Measurements from ENCODE around the gene ELOB.

The ELOB gene

DNA sequence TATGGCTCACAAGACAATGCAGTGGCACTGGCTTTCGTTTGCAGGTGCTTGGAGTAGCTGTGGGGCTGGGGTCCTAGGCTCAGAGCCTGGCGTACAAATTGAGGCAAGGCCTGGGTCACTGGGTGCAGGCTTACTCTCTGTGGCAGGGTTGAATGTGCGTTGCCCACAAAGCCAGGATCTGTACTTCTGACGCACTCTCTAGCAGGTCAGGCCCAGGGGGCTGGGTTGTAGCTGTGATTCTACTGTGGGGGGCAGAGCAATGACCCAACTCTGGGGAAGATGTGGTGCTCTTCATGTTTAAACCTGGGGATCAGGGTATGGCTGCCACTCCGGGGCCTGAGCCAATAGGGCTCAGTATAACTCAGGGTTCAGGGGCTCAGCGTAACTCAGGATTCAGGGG is 33.6 kb upstream of the ELOB start:
- DNase-seq (ENCODE audit: low spot score): no peak

DNA sequence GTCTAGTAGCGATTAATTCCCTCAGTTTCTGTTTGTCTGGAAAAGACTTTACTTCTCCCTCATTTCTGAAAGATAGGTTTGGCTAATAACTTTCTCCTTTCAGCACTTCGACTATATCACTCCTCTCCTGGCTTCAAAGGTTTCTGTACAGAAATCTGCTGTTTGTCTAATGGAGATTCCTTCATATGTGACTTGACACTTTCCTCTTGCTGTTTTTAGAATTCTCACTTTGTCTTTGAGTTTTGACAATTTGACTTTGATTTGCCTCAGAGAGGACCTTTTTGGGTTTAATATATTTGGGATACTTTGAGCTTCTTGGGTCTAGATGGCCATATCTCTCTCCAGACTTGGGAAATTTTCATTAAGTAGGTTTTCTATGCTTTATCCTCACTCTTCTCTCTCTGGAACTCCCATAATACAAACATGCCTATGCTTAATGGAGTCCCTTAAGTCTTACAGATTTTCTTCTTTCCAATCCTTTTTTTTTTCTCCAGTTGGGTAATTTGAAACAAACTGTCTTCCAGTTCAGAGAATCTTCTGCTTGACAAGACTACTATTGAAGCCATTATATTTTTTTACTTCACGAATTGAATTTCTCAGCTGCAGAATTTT is 32.2 kb upstream of the ELOB start:
- DNase-seq (ENCODE audit: low spot score): no peak

DNA sequence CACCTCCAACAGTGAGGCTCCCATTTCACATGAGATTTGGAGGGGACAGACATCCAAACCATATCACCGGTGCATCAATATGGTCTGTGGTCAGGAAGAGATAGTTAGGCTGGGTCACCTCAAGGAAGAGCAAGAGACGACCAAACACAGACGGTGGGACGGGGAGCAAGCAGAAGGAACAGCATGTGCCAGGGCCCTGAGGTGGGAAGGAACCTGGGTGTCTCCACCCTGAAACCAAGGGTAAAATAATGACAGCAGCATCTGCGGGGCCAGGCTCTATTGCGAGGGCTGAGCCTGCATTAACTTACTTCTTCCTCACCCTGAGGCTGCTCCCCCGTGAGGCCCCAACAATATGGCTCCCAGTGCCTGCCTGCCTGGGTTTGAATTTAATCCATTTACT is 31.1 kb upstream of the ELOB start:
- DNase-seq (ENCODE audit: low spot score): no peak

DNA sequence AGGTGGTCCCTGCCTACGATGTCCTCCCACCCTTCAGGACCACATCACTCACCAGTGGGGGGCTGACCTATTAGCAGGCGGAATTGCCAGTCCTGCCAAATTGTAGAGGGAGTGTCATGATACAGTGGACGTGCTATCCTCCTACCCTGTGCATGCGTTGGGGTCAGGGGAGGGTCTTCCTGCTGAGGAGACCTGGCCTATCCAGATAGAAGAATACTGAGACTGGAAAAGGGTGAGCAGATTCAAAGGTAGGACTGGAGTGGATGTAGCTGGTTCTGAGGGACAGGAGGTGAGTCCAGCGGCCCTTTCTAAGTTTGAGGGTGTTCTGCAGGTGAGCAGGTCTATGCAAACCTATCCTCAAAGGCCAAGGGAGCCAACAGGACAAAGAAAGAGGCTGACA is 29.2 kb upstream of the ELOB start:
- DNase-seq (ENCODE audit: low spot score): no peak

DNA sequence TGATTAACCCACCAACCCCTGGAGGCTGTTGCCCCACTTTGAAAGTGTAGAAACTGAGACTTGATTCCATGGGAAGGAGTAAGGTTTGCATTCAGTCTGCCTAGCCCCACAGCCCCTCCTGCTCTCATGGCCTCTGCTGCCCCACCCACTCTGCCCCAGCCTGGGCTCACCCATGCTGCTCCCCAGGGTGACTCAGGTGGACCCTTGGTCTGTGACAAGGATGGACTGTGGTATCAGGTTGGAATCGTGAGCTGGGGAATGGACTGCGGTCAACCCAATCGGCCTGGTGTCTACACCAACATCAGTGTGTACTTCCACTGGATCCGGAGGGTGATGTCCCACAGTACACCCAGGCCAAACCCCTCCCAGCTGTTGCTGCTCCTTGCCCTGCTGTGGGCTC is 27.6 kb upstream of the ELOB start:
- no peak for DNase-seq (ENCODE audit: low spot score)

DNA sequence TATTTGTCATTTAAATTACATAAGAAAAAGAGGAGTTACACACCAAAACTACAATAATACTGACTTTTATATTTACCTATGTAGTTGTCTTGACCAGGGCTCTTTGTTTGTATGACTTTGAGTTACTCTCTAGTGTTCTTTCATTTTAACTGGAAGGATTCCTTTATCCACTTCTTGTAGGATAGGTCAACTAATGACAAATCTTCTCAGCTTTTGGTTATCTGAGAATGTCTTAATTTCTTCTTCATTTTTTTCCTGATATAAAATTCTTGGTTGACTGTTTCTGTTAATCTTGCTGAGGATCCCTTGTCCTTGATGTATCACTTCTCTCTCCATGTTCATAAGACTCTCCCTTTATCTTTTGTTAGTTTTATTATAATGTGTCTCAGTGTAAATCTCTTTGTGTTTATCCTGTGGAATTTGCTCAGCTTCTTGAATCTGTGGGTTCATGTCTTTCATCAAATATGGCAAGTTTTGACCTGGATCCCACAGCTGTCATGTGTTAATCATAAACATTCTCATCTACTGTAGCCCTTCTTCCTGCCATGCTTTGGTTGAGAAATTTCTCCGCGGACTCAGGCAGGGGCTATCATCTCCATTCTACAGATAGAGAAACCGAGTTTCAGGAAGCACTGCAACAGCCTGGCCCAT is 26.6 kb upstream of the ELOB start:
- DNase-seq (ENCODE audit: low spot score): no peak

DNA sequence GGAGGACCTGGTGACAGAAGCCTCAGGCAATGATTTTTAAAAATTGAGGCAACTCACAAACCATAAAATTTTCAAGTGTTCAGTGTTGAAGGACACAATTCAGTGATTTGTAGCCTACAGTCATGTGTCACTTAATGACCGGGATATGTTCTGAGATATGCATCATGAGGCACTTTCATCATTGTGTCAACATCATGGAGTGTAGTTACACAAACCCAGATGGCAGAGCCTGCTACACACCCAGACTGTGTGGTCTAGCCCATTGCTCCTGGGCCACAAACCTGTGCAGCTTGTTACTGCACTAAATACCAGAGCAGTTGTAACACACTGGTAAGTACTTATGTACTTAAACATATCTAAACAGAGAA is 22.8 kb upstream of the ELOB start:
- DNase-seq (ENCODE audit: low spot score): no peak

DNA sequence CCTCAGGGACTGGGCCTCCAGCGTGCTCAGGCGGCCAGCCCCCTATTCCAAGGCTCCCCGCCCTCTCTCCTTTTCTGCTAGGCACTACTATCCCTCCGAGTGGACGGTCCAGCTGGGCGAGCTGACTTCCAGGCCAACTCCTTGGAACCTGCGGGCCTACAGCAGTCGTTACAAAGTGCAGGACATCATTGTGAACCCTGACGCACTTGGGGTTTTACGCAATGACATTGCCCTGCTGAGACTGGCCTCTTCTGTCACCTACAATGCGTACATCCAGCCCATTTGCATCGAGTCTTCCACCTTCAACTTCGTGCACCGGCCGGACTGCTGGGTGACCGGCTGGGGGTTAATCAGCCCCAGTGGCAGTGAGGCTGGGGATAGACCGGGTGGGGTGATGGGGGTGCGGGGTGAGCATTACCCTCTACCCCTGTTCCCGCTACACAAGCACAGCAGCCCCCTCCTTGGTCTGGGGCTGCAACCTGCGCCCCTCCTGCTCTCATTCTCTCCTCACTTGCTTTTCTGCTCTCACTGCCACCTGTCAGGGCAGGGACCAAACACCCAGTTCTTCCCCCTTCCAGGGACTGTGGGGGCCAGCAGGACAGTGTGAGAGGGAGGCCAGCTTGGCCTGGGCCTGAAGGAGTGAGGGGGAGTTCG is 22.3 kb upstream of the ELOB start:
- DNase-seq (ENCODE audit: low spot score): no peak

DNA sequence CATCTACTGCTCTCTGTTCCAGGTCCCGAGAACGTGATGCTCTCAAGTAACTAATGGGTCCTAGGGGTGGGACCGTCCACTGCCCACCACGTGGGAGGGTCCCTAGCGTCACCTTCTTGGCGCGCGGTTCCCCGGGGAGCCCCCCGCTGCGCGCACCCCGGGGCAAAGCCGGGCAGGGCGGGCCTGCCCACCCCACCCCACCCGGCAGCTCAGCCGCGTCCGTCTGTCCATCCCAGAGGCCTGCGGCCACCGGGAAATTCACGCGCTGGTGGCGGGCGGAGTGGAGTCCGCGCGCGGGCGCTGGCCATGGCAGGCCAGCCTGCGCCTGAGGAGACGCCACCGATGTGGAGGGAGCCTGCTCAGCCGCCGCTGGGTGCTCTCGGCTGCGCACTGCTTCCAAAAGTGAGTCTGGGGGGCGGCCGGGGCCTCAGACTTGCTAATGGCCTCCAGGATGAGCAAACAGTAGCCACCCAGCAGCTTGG is 21.7 kb upstream of the ELOB start:
- DNase-seq (ENCODE audit: low spot score): no peak

DNA sequence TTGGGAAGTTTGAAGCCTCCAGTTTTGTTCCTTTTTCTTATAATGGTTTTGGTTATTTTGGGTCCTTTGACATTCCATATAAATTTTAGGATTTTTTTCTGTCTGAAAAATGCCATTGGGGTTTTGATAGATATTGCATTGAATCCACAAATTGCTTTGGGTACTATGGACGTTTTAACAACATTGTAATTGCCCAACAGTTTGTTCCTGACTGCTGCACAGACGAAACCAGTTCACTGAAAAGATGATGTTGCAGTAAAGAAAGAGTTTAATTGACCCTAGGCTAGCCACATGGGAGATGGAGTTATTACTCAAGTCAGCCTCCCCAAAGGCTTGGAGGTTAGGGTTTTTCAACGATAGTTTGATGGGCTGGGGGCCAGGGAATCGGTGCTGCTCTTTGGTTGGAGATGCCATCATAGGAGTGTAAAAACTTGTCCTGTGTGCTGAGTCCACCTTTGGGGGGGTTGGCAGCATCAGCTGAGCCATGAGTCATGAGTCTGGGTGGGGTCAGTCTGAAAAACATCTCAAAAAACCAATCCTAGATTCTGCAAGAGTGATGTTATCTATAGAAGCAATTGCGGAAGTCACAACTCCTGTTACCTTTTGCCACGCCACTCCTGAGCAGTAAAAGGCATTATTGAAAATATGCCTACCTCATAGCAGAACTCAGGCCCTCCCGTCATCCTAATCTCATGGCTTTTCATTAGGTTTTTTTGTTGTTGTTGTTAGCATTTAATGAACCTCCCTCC is 18.5 kb upstream of the ELOB start:
- DNase-seq (ENCODE audit: low spot score): no peak

DNA sequence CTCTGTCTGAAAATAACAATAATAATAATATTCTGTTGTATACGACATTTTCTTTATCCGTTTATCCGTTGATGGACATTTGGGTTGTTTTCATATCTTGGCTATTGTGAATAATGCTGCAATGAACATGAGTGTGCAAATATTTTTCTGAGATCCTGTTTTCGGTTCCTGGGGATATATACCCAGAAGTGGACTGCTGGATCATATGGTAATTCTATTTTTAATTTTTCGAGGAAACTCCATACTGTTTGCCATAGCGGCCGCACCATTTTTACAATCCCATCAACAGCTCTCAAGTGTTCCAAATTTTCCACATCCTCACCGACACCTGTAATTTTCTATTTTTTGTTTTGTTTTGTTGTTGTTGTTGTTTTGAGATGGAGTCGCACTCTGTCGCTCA is 15.9 kb upstream of the ELOB start:
- no peak for DNase-seq (ENCODE audit: low spot score)

DNA sequence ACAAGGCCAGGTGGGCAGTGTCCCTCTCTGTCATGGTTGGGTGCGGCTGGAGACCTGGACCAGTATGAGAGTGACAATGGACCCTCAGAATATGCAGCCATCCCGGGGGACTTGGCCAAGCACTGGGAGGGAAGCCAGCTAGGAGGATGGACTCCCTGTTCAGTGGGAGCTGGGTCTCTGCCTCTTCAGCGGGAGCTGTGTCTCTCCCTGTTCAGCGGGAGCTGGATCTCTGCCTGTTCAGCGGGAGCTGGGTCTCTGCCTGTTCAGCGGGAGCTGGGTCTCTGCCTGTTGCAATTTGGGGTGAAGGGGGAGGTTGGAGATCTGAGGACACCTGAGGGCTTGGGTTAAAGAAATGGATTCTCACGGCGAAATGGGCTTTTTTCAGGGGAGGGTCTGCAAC is 14.1 kb upstream of the ELOB start:
- DNase-seq (ENCODE audit: low spot score): no peak

DNA sequence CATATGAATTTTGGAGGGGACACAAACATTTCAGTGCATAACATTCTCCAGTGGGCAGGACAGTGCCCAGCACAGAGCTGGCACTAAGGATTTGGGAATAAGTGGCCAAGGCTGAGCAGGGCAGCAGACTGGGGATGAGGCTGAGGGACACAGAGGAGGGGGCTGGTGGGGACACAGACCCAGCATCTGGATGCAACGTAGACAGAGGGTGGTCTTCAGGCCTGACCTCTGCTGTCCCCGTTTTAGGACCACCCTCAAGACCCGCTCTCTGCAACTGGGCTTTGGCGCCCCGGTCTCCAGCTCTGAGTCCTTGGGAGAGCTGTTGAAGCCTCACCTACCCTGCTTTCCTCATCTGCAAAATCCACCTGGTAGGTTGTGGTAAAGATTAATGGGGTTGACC is 13.6 kb upstream of the ELOB start:
- no peak for DNase-seq (ENCODE audit: low spot score)

DNA sequence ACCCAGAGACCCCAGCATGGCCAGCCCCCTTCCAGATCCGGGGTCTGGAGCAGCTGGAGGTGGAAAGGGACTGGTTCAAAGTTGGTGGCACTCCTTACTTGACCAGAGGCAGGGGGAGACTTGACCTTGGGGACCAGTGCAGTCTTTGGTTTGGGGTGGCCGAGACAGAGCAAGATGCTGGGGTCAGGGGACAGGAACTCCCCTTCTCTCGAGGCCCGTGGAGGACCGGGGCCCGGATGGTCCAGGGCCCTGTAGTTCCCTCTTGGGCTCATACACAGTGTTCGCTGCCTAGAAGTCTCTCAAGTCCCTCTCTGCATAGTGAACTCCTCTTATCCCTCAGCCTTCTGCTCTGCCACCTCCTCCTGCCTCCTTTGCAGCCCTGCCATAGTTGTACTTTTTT is 10.9 kb upstream of the ELOB start:
- no peak for DNase-seq (ENCODE audit: low spot score)

DNA sequence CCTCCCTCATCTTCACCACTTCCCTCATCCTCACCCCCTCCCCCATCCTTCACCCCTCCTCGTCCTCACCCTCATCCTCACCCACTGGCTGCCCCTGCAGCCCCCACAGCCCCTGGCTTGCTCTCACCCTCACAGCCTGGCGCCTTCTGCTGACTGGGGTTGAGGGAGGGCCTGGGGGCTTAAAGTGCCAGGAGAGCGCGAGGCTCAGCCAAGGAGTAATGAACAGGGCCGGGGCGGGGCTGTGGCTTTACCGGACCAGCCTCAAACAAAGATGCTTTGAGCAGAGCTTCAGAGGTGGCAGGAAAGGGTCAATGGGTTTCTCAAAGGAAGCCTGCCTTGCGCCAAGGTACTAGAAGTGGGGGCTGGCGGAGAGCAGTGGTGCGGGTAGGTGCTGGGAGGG is 10.3 kb upstream of the ELOB start, which contains the start of gene PRSS33:
Gene PRSS33, minus strand, starts transcription at position 155 of the 400 bp plus-strand sequence. CDS start 1,013 bp downstream, outside the sequence.
- DNase-seq (ENCODE audit: low spot score): no peak

DNA sequence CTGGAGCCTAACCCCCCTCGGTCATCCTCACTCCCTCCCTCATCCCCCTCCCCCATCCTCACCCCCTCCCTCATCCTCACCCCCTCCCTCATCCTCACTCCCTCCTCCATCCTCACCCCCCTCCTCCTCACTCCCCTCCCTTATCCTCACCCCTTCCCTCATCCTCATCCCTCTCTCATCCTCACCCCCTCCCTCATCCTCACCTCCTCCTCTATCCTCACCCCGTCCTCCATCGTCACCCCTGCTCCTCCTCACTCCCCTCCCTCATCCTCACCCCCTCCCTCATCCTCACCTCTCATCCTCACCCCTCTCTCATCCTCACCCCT is 9.7 kb upstream of the ELOB start:
- DNase-seq (ENCODE audit: low spot score): no peak

DNA sequence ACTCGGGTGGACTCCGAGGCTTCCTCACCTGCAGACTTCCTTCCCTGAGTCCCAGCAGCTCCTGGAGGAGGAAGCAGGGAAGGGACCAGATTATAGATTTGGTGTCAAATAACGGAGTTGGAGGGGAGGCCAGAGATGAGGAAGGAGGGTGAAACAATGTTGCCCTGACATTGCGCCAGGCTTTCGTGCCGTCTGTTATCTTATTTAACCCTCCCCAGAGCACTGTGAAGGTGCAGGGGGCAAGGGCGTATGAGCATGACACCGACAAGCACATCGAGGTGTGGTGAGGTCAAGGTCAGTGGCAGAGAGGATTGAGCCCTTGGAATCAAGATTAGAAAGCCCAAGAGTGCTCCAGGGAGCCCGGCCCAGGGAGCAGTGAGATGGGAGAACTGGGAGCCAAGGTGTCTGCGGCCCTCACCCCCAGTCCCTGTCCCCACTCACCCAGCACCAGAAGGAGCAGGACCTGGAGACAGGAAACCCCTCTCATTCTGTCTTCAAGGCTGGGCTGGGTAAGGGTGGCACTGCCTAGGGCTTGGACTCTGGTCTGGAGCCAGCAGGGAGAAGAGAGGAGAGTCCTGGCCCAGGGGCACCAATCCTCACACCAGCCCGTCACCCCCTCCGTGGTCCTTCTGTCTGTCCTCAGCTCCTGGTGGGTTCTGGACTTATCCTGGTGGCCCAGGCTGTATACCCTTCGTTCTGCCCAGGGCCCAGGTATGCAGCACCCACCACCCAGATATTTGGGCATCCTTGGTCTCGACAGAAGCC is 9.2 kb upstream of the ELOB start:
- DNase-seq (ENCODE audit: low spot score): no peak

DNA sequence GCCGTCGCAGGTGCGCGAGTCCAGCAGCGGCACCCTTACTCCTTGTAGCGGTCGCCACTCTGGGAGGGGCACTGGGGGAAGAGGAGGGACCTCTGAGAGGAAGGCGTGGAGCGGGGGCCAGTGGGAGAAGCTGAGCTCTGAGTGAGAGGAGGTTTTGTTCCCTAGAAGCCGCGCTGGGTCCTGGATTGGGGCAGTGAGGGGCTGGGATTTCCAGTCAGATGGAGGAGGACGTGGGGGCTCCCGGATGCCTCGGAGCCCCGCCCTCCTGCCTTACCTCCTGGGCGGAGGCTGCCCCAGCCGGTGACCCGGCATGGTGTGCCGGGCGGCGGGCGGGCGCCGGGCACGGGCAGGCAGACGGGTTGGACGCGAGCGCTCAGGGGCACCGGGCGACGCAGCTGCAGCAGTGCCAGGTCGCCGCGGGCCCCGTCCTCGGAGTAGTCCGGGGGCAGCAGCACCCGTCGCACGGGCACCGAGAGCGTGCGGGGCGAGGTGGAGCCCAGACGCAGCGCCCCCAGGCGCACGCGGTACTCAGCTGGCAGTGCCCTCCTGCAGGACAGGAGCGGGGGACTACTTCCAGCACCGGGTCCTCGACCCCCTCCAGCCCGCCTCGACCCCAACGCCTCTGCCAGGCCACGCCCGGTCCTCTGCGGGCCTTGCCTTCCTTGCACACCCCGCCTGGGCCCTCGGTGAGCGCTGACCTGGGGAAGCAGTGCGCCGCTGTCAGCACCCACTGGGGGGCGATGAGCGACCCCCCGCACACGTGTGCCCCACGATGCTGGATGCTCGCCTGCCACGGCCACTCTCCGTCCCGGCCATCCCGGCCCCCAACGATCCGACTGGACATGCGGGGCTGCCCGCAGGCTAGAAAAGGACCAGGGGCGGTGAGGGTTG is 8.3 kb upstream of the ELOB start:
- DNase-seq (ENCODE audit: low spot score): peak; percentile 11

DNA sequence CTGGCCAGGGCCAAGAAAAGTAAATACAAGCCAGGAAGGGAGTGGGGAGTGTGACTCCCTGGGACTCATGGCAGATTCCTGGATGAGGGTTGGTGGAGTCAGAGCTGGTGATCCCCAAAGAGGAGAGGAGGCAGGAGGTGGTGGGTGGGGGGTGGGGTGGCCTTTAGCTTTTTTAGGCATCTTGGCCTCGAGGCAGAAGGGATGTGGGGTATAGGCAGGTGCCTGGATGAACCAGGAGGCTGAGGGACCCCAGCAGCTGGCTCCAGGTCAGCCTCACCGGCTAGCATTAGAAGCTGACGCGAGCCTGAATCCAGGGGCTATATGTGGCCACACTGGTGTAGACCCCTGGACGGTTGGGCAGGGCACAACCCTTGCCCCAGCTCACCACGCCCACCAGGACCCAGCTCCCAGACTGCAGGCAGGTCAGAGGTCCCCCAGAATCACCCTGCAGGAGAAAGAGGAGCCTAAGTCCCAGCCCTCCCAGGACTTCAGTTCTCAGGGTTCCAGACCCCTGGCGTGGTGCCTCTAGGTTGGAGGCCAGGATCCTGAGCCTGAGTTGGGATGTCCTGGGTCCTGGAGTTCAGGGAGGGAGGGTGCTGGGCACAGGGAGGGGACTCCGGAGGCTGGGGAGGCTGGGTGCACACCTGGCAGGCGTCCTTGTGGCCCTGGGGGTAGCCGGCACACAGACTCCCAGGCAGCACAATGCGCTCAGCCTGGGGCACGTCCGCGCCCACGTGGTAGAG is 7.4 kb upstream of the ELOB start:
- no peak for DNase-seq (ENCODE audit: low spot score)

DNA sequence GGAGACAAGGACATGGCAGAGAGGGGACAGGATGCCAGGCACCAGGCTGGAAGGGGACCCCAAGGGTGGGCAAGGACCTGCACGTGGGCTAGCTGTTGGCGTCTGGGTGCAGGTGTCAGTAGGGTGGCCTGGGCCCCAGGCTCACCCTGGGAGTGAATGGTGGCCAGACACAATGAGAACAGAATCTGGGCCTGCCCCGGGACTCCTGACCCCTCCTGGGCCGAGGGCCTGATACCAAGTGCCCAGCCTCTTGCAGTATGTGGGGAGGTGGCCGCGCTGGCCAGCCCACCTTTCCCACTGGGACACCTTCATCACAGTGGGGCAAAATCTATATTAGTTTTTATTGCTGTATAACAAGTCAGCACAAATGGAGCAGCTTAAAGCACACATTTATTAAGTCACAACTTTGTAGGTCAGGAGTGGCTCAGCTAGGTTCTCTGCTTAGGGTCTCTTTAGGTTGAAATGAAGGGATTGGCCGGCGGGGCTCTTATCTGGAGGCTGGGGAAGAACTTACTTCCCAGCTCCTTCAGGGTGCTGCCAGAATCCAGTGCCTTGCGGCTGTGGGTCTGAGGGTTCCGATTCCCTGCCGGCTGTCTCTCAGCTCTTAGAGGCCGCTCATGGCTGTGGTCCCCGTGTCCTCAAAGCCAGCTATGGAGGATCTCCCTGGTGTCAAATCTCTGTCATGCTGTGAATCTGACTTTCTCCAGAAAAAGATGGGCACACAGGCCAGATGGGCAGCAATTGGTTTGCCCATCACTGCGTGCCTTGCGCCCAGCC is 6.7 kb upstream of the ELOB start:
- DNase-seq (ENCODE audit: low spot score): no peak
